ENCODE results near the gene MT1B. TPM values are rescaled to one million over a fixed set of nuclear protein-coding genes. Genes with fewer than 3 reads are reported as not detected.

Gene MT1B
- total RNA-seq, 2 donors from 2014 or later = not detected

DNA sequence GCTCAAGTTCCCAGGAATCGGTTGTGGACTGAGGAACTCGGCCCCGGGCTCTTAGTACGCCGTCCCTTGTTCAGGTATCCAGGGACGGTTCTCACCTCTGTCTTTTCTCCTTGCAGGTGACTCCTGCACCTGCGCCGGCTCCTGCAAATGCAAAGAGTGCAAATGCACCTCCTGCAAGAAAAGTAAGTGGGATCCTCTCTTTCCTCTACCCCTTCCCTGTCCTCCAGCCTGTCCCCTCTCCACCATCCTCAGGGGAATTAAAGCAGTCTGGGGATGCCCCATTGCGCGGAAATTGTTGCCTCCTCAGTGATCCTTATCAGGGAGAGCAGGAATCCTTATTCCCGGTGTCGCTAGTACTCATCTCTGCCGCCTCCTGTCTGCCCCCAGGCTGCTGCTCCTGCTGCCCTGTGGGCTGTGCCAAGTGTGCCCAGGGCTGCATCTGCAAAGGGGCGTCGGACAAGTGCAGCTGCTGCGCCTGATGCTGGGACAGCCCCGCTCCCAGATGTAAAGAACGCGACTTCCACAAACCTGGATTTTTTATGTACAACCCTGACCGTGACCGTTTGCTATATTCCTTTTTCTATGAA lies 42.7 kb upstream of the MT1B start:
- Mint-ChIP-seq H3K4me3 (peak overlapping the region; percentile 61), H3K36me3 (ENCODE audit: low read depth) (no peaks in the 10 kb centered on the region), H3K4me1 (peaks cover 18% of the 10 kb centered on the region), H3K27me3 (ENCODE audit: insufficient read depth) (peaks cover 72% of the 10 kb centered on the region), H3K27ac (no peak overlapping the region), H3K9me3 (no peaks in the 10 kb centered on the region)
- peaks cover 60% of the 10 kb centered on the region for H3K27me3 ChIP-seq (ENCODE audit: control insufficient read depth, insufficient read depth, low read length, poor library complexity, severe bottlenecking)
- no peaks in the 10 kb centered on the region for H3K9me3 ChIP-seq (ENCODE audit: control insufficient read depth, low read length)
- DNase-seq = peak; percentile 68
- H3K4me1 ChIP-seq (ENCODE audit: control insufficient read depth, insufficient read depth, low read length) = no peaks in the 10 kb centered on the region
- 5 to 6% methylated on average over 12 to 21 of the region's 21 CpGs for WGBS, 2 experiments (ENCODE audit: insufficient coverage in 1 of 2, insufficient read length in 1 of 2)
- H3K4me3 ChIP-seq (ENCODE audit: low read length) = peak overlapping the region; percentile 83
- TF ChIP-seq, protein P1, sequence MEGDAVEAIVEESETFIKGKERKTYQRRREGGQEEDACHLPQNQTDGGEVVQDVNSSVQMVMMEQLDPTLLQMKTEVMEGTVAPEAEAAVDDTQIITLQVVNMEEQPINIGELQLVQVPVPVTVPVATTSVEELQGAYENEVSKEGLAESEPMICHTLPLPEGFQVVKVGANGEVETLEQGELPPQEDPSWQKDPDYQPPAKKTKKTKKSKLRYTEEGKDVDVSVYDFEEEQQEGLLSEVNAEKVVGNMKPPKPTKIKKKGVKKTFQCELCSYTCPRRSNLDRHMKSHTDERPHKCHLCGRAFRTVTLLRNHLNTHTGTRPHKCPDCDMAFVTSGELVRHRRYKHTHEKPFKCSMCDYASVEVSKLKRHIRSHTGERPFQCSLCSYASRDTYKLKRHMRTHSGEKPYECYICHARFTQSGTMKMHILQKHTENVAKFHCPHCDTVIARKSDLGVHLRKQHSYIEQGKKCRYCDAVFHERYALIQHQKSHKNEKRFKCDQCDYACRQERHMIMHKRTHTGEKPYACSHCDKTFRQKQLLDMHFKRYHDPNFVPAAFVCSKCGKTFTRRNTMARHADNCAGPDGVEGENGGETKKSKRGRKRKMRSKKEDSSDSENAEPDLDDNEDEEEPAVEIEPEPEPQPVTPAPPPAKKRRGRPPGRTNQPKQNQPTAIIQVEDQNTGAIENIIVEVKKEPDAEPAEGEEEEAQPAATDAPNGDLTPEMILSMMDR (conservative IDR thresholded peaks at IDR 0.05) = no peak
- no peak overlapping the region for H3K27ac ChIP-seq (ENCODE audit: low read depth, low read length)
- H3K36me3 ChIP-seq (ENCODE audit: control insufficient read depth, insufficient read depth, low read length) = no peaks in the 10 kb centered on the region
- H3K9ac ChIP-seq (ENCODE audit: extremely low read depth, low read length, poor library complexity, severe bottlenecking) = no peak overlapping the region

DNA sequence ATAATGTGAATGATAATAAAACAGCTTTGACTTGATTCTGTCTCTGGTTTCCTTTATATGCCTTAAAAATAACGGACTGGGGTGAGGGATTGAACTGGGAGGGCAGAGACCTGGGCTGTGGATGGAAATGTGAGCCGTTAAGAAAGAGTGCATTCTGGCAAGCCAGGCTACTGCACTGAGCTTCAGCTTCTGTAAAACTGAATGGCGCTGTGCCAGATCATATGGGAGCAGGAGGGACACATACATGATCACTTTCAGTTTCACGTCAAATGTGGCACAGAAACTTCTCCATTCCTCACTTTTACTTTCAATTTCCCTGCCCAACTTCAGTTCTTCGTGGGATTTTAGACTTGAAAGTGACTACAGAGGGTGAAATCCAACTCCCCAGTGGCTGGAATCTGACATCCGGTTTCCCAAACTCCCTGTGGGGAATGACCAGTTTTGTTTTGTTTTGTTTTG lies 42.2 kb upstream of the MT1B start:
- Mint-ChIP-seq H3K27me3 (ENCODE audit: insufficient read depth) (peaks cover 77% of the 10 kb centered on the region), H3K27ac (no peak overlapping the region), H3K9me3 (no peaks in the 10 kb centered on the region), H3K4me3 (peak overlapping the region; percentile 61), H3K36me3 (ENCODE audit: low read depth) (no peaks in the 10 kb centered on the region), H3K4me1 (peaks cover 18% of the 10 kb centered on the region)
- Histone ChIP-seq H3K27ac (ENCODE audit: low read depth, low read length) (no peak overlapping the region), H3K9ac (ENCODE audit: extremely low read depth, low read length, poor library complexity, severe bottlenecking) (no peak overlapping the region), H3K9me3 (ENCODE audit: control insufficient read depth, low read length) (no peaks in the 10 kb centered on the region), H3K27me3 (ENCODE audit: control insufficient read depth, insufficient read depth, low read length, poor library complexity, severe bottlenecking) (peaks cover 65% of the 10 kb centered on the region), H3K4me3 (ENCODE audit: low read length) (peak overlapping the region; percentile 83), H3K36me3 (ENCODE audit: control insufficient read depth, insufficient read depth, low read length) (no peaks in the 10 kb centered on the region), H3K4me1 (ENCODE audit: control insufficient read depth, insufficient read depth, low read length) (no peaks in the 10 kb centered on the region)
- WGBS, 2 experiments (ENCODE audit: insufficient coverage in 1 of 2, insufficient read length in 1 of 2) = 4 to 9% methylated on average over 5 to 6 of the region's 6 CpGs
- peak; percentile 45 for DNase-seq
- TF ChIP-seq, protein P1 (conservative IDR thresholded peaks at IDR 0.05) = no peak

- Mint-ChIP-seq H3K9me3 (no peaks in the 10 kb centered on the region), H3K4me1 (peaks cover 18% of the 10 kb centered on the region), H3K27me3 (ENCODE audit: insufficient read depth) (peaks cover 79% of the 10 kb centered on the region), H3K36me3 (ENCODE audit: low read depth) (no peaks in the 10 kb centered on the region), H3K4me3 (no peak overlapping the region), H3K27ac (no peak overlapping the region)
- Histone ChIP-seq H3K36me3 (ENCODE audit: control insufficient read depth, insufficient read depth, low read length) (no peaks in the 10 kb centered on the region), H3K4me3 (ENCODE audit: low read length) (no peak overlapping the region), H3K9ac (ENCODE audit: extremely low read depth, low read length, poor library complexity, severe bottlenecking) (no peak overlapping the region), H3K4me1 (ENCODE audit: control insufficient read depth, insufficient read depth, low read length) (no peaks in the 10 kb centered on the region), H3K27me3 (ENCODE audit: control insufficient read depth, insufficient read depth, low read length, poor library complexity, severe bottlenecking) (peaks cover 70% of the 10 kb centered on the region), H3K27ac (ENCODE audit: low read depth, low read length) (no peak overlapping the region), H3K9me3 (ENCODE audit: control insufficient read depth, low read length) (no peaks in the 10 kb centered on the region)
- DNase-seq = no peak
- 30 to 38% methylated on average over 10 of the region's 10 CpGs for WGBS, 2 experiments (ENCODE audit: insufficient coverage in 1 of 2, insufficient read length in 1 of 2)
- TF ChIP-seq, protein P1 (conservative IDR thresholded peaks at IDR 0.05) = no peak
Measured at GRCh38 chr16:56610017-56610608, 41.6 kb upstream of the MT1B start.

All from endodermal cell (in vitro differentiated cells).